A549 (cell line): Measurements from ENCODE around the gene ELFN1. TPM values are rescaled to one million over a fixed set of nuclear protein-coding genes. Genes with fewer than 3 reads are reported as not detected.

ENCODE experiments used
- ATAC-seq, 2 experiments: fragments of 200-7000 bp in 1 of 2; fragments of >200 bp in 1 of 2; cut with Nextera tagmentation in 1 of 2; cut with Tn5 transposase in 1 of 2; 3 replicates each; pipeline versions ENCODE4 v1.8.0 to v1.9.1; 2018 to 2020; ENCODE audit warnings: mild to moderate bottlenecking in 1 of 2, moderate library complexity in 1 of 2
- CTCF ChIA-PET: fragments of 300-600 bp; sonication (Branson Sonifier 250); formaldehyde crosslinking; extraction: SDS; loops from one replicate; lab custom pipeline; 2021; ENCODE audit warnings: antibody characterized with exemption, inconsistent platforms; lab: Yijun Ruan, JAX
- POLR2A ChIA-PET: fragments of 350-600 bp; formaldehyde crosslinking; extraction: SDS; loops from one replicate; lab custom pipeline; 2021; ENCODE audit warnings: antibody characterized with exemption, inconsistent platforms; lab: Yijun Ruan, JAX
- DNase-seq, 2 experiments: peaks; one replicate each; pipeline versions ENCODE4 v3.0.0 to v3.0.0-alpha.2; 2011 to 2016; ENCODE audit warnings: low read depth in 1 of 2, low spot score in 1 of 2
- FAIRE-seq: peaks from 2 replicates; lab custom pipeline; 2011; peaks lifted over from hg19 to GRCh38; lab: Jason Lieb, UNC
- H3K27ac ChIP-seq, 2 experiments: fragments of >200 bp; sonication (Bioruptor Twin); formaldehyde crosslinking; 3 replicates each; pipeline ENCODE4 v1.5.1; 2016 to 2017
- H3K4me1 ChIP-seq: fragments of >200 bp; sonication (Bioruptor Twin); formaldehyde crosslinking; 3 replicates; pipeline ENCODE4 v1.6.1; 2016
- H3K4me2 ChIP-seq: fragments of >200 bp; sonication (Bioruptor Twin); formaldehyde crosslinking; 3 replicates; pipeline ENCODE4 v1.6.1; 2016
- H3K4me3 ChIP-seq: fragments of >200 bp; sonication (Bioruptor Twin); formaldehyde crosslinking; 3 replicates; pipeline ENCODE4 v1.5.1; 2016
- H3K9me3 ChIP-seq: fragments of >200 bp; sonication (Bioruptor Twin); formaldehyde crosslinking; 3 replicates; pipeline ENCODE4 v1.6.1; 2016
- BHLHE40 ChIP-seq: IDR thresholded peaks from 2 replicates; pipeline ENCODE4 v1.6.1; 2012; ENCODE audit warnings: low read depth, low read length, inconsistent platforms
- EHMT2 ChIP-seq: fragments of 200-600 bp; sonication (generic); IDR thresholded peaks from 2 replicates; pipeline ENCODE4 v1.6.1; 2016; ENCODE audit warnings: antibody characterized with exemption, low read depth, mild to moderate bottlenecking, moderate library complexity
- EP300 ChIP-seq, 2 experiments: fragments of >200 bp; sonication (Bioruptor Twin); formaldehyde crosslinking; IDR thresholded peaks; 2 replicates in 1 of 2; 3 replicates in 1 of 2; pipeline ENCODE4 v1.6.1; 2016 to 2017
- ESRRA ChIP-seq: fragments of 150-350 bp; IDR thresholded peaks from 2 replicates; pipeline ENCODE4 v1.6.1; 2014; ENCODE audit warnings: mild to moderate bottlenecking, low read length, borderline replicate concordance
- FOSB ChIP-seq: fragments of 250-450 bp; sonication (Bioruptor Pico); IDR thresholded peaks from 2 replicates; pipeline ENCODE4 v1.5.0; 2020; ENCODE audit warnings: mild to moderate bottlenecking, moderate library complexity
- FOXS1 ChIP-seq: fragments of 250-450 bp; sonication (Bioruptor Pico); IDR thresholded peaks from 2 replicates; pipeline ENCODE4 v1.5.0; 2020; ENCODE audit warnings: mild to moderate bottlenecking, moderate library complexity
- HEYL ChIP-seq: fragments of 250-450 bp; sonication (Bioruptor Pico); IDR thresholded peaks from 2 replicates; pipeline ENCODE4 v1.8.0; 2021; ENCODE audit warnings: mild to moderate bottlenecking, moderate library complexity
- HMGXB4 ChIP-seq: fragments of 250-450 bp; sonication (Bioruptor Pico); IDR thresholded peaks from 2 replicates; pipeline ENCODE4 v1.5.0; 2021; ENCODE audit warnings: mild to moderate bottlenecking, moderate library complexity, borderline replicate concordance
- HOXA7 ChIP-seq: fragments of 250-450 bp; sonication (Bioruptor Pico); IDR thresholded peaks from 2 replicates; pipeline ENCODE4 v1.5.0; 2020; ENCODE audit warnings: mild to moderate bottlenecking, moderate library complexity
- HOXB13 ChIP-seq: fragments of 250-450 bp; sonication (Bioruptor Pico); IDR thresholded peaks from 2 replicates; pipeline ENCODE4 v1.5.0; 2020; ENCODE audit warnings: low read depth, mild to moderate bottlenecking, moderate library complexity
- HOXB5 ChIP-seq: fragments of 250-450 bp; sonication (Bioruptor Pico); IDR thresholded peaks from 2 replicates; pipeline ENCODE4 v1.5.0; 2020; ENCODE audit warnings: mild to moderate bottlenecking, moderate library complexity
- MAFK ChIP-seq: fragments of 450-650 bp; IDR thresholded peaks from 2 replicates; pipeline ENCODE4 v1.6.1; 2014; ENCODE audit not compliant: partially characterized antibody
- MAX ChIP-seq: IDR thresholded peaks from 2 replicates; pipeline ENCODE4 v1.6.1; 2012
- NFE2L2 ChIP-seq: fragments of 150-350 bp; conservative IDR thresholded peaks from 2 replicates; pipeline ENCODE4 v1.6.1; 2014; ENCODE audit warnings: low read length
- PHF8 ChIP-seq: fragments of 200-600 bp; sonication (generic); IDR thresholded peaks from 2 replicates; pipeline ENCODE4 v1.6.1; 2016; ENCODE audit warnings: low read depth, mild to moderate bottlenecking, antibody characterized with exemption, moderate library complexity, borderline replicate concordance
- RARB ChIP-seq: fragments of 250-450 bp; sonication (Bioruptor Pico); IDR thresholded peaks from 2 replicates; pipeline ENCODE4 v1.8.0; 2021; ENCODE audit warnings: mild to moderate bottlenecking, moderate library complexity
- RNF2 ChIP-seq: fragments of 200-600 bp; sonication (generic); IDR thresholded peaks from 2 replicates; pipeline ENCODE4 v1.6.1; 2016; ENCODE audit warnings: low read depth, mild to moderate bottlenecking, antibody characterized with exemption, moderate library complexity, borderline replicate concordance
- SMC3 ChIP-seq: fragments of >200 bp; sonication (Bioruptor Twin); formaldehyde crosslinking; IDR thresholded peaks from 3 replicates; pipeline ENCODE4 v1.6.1; 2018; ENCODE audit warnings: inconsistent platforms
- TFCP2L1 ChIP-seq: fragments of 250-450 bp; sonication (Bioruptor Pico); IDR thresholded peaks from 2 replicates; pipeline ENCODE4 v1.5.0; 2021; ENCODE audit warnings: mild to moderate bottlenecking
- ZC3H11A ChIP-seq: fragments of 450-650 bp; IDR thresholded peaks from 2 replicates; pipeline ENCODE4 v1.6.1; 2014; ENCODE audit warnings: antibody characterized with exemption, mild to moderate bottlenecking
- ZFP36 ChIP-seq: fragments of 450-650 bp; IDR thresholded peaks from 2 replicates; pipeline ENCODE4 v1.6.1; 2014; ENCODE audit warnings: borderline replicate concordance; ENCODE audit not compliant: partially characterized antibody
- WGBS: methylation state at CpG from one replicate; pipeline ENCODE4 v1.1.6; 2017; ENCODE audit errors: missing lambda C conversion rate; 5-methylcytosine and 5-hydroxymethylcytosine counted together
- polyA plus RNA-seq, 4 experiments: library from polyadenylated mRNA; depleted of rRNA in 3 of 4; stranded (reverse); fragments of >200 nt; fragmentation: RNase III in 1 of 4; extraction: RNeasy Plus Mini Kit Qiagen cat#74134 plus additional on column Dnase treatment in 1 of 4; gene quantifications; 2 replicates in 3 of 4; 3 replicates in 1 of 4; pipeline ENCODE4 v1.2.3, GENCODE V29; 2011 to 2017
- TF ChIP-seq, protein P1 (sequence below): fragments of 250-450 bp; sonication (Bioruptor Pico); IDR thresholded peaks from 2 replicates; pipeline ENCODE4 v1.5.0; 2020; ENCODE audit warnings: low read depth, mild to moderate bottlenecking, moderate library complexity
- TF ChIP-seq, protein P2 (sequence below): fragments of >200 bp; sonication (Bioruptor Twin); formaldehyde crosslinking; IDR thresholded peaks from 3 replicates; pipeline ENCODE4 v1.5.1; 2016

ELFN1 gene
- polyA plus RNA-seq, 2 of the 4 experiments (the other 2 are of a cell fraction), result 0.08 to 0.10 TPM

GRCh38 chr7:1666317-1666822, 3.7 kb upstream of the ELFN1 start:
- H3K4me3 ChIP-seq, result peak overlapping the region; percentile 55
- no peak for FAIRE-seq
- ChIA-PET POLR2A (no interaction called here), CTCF (interaction anchor here (1.6 kb wide), 1 partner anchor 16 kb away, joined by 3 read pairs; no protein-coding TSS in a partner anchor)
- H3K4me2 ChIP-seq, result peak overlapping the region; percentile 99
- DNase-seq, result peak; percentile 51 to 69
- no CpG with 5 or more reads among the region's 58 CpGs for WGBS
- peak; percentile 9 to 48; a peak in 5 of 6 replicates for ATAC-seq
- H3K4me1 ChIP-seq, result peaks cover 35% of the 10 kb centered on the region
- H3K9me3 ChIP-seq, result no peaks in the 10 kb centered on the region
- TF ChIP-seq HOXB5, result no peak
- TF ChIP-seq RARB, result no peak
- TF ChIP-seq EHMT2, result no peak
- TF ChIP-seq EP300 (IDR thresholded peaks at IDR 0.05), result no peak
- no peak for TF ChIP-seq TFCP2L1 (CRISPR knock-in tag)
- TF ChIP-seq MAX, result no peak
- no peak for TF ChIP-seq FOSB (CRISPR knock-in tag)
- TF ChIP-seq FOXS1, result no peak
- TF ChIP-seq, protein P1, sequence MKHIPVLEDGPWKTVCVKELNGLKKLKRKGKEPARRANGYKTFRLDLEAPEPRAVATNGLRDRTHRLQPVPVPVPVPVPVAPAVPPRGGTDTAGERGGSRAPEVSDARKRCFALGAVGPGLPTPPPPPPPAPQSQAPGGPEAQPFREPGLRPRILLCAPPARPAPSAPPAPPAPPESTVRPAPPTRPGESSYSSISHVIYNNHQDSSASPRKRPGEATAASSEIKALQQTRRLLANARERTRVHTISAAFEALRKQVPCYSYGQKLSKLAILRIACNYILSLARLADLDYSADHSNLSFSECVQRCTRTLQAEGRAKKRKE, result no peak
- no peak for TF ChIP-seq HMGXB4 (CRISPR knock-in tag)
- TF ChIP-seq, protein P2, sequence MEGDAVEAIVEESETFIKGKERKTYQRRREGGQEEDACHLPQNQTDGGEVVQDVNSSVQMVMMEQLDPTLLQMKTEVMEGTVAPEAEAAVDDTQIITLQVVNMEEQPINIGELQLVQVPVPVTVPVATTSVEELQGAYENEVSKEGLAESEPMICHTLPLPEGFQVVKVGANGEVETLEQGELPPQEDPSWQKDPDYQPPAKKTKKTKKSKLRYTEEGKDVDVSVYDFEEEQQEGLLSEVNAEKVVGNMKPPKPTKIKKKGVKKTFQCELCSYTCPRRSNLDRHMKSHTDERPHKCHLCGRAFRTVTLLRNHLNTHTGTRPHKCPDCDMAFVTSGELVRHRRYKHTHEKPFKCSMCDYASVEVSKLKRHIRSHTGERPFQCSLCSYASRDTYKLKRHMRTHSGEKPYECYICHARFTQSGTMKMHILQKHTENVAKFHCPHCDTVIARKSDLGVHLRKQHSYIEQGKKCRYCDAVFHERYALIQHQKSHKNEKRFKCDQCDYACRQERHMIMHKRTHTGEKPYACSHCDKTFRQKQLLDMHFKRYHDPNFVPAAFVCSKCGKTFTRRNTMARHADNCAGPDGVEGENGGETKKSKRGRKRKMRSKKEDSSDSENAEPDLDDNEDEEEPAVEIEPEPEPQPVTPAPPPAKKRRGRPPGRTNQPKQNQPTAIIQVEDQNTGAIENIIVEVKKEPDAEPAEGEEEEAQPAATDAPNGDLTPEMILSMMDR, result no peak
- TF ChIP-seq RNF2, result no peak
- TF ChIP-seq PHF8, result no peak
- TF ChIP-seq NFE2L2, result no peak
- TF ChIP-seq, all 56 proteins: peak for 0
- H3K27ac ChIP-seq, result peak overlapping the region in 1 of 2 experiments; percentile 78; a peak in 3 of 6 replicates

- 14% methylated on average over 33 of the region's 70 CpGs for WGBS
- H3K4me3 ChIP-seq, result peak overlapping the region; percentile 55
- DNase-seq (peak; percentile 32 to 62), FAIRE-seq (no peak), ATAC-seq (peak; percentile 2 to 45; a peak in 3 of 6 replicates)
- TF ChIP-seq ZC3H11A (no peak), ESRRA (no peak), HOXB13 (CRISPR knock-in tag) (no peak), HOXB5 (no peak), BHLHE40 (no peak), MAFK (no peak), HOXA7 (CRISPR knock-in tag) (no peak), FOXS1 (no peak), HEYL (CRISPR knock-in tag) (no peak), ZFP36 (no peak), FOSB (CRISPR knock-in tag) (no peak), SMC3 (no peak)
- POLR2A ChIA-PET, result no interaction called here
- CTCF ChIA-PET, result interaction anchor here (1.2 to 2.2 kb wide), 3 partner anchors 17 to 92 kb away, joined by 3 to 9 read pairs (median 3); no protein-coding TSS in a partner anchor
- H3K9me3 ChIP-seq, result no peaks in the 10 kb centered on the region
- peak overlapping the region; percentile 99 for H3K4me2 ChIP-seq
- H3K4me1 ChIP-seq, result peaks cover 35% of the 10 kb centered on the region
- H3K27ac ChIP-seq, result peak overlapping the region in 1 of 2 experiments; percentile 78; a peak in 2 of 6 replicates
Measured at GRCh38 chr7:1666823-1667565, 3.1 kb upstream of the ELFN1 start.
